OCI-LY1 (cell line): ENCODE results near the gene YJU2.

Experiments used
- H2AFZ ChIP-seq: fragments of 200-600 bp; sonication (generic), shearing (Covaris generic); 2 replicates; pipeline ENCODE4 v1.6.0; 2014; ENCODE audit warnings: antibody characterized with exemption, mild to moderate bottlenecking, low read length
- H3F3A ChIP-seq: fragments of 200-600 bp; sonication (generic), shearing (Covaris generic); 2 replicates; pipeline ENCODE4 v1.6.0; 2014; ENCODE audit warnings: mild to moderate bottlenecking, antibody characterized with exemption, low read length, moderate library complexity; ENCODE audit not compliant: insufficient read depth
- H3K27ac ChIP-seq: fragments of 200-600 bp; sonication (generic); 2 replicates; pipeline ENCODE4 v1.5.1; 2014; ENCODE audit warnings: low read length, mixed run types, mild to moderate bottlenecking, low read depth; ENCODE audit not compliant: poor library complexity, severe bottlenecking
- H3K27me3 ChIP-seq: fragments of 200-600 bp; sonication (generic); 2 replicates; pipeline ENCODE4 v1.6.0; 2014; ENCODE audit warnings: antibody characterized with exemption, mild to moderate bottlenecking, low read length, moderate library complexity; ENCODE audit not compliant: insufficient read depth
- H3K36me3 ChIP-seq: fragments of 200-600 bp; sonication (generic); 2 replicates; pipeline ENCODE4 v1.6.1; 2014; ENCODE audit warnings: mild to moderate bottlenecking, antibody characterized with exemption, low read length, moderate library complexity, mixed read lengths; ENCODE audit not compliant: insufficient read depth
- H3K4me1 ChIP-seq: fragments of 200-600 bp; sonication (generic); 2 replicates; pipeline ENCODE4 v1.5.1; 2014; ENCODE audit warnings: mild to moderate bottlenecking, low read length, moderate library complexity; ENCODE audit not compliant: insufficient read depth, severe bottlenecking
- H3K4me2 ChIP-seq: fragments of 200-600 bp; sonication (generic), shearing (Covaris generic); 2 replicates; pipeline ENCODE4 v1.6.1; 2014; ENCODE audit warnings: low read length
- H3K4me3 ChIP-seq: fragments of 200-600 bp; sonication (generic); 2 replicates; pipeline ENCODE4 v1.5.1; 2014; ENCODE audit warnings: low read length, low read depth, mild to moderate bottlenecking, mixed read lengths; ENCODE audit not compliant: poor library complexity, severe bottlenecking
- H3K79me2 ChIP-seq: fragments of 200-600 bp; shearing (Covaris generic); 2 replicates; pipeline ENCODE4 v1.6.1; 2016; ENCODE audit warnings: mixed run types, low read length, mixed read lengths; ENCODE audit not compliant: insufficient read depth
- H3K9ac ChIP-seq: fragments of 200-600 bp; sonication (generic), shearing (Covaris generic); 2 replicates; pipeline ENCODE4 v1.6.1; 2014; ENCODE audit warnings: mild to moderate bottlenecking, low read length, mixed read lengths
- H3K9me2 ChIP-seq: fragments of 200-600 bp; sonication (generic), shearing (Covaris generic); 2 replicates; pipeline ENCODE4 v1.6.1; 2014; ENCODE audit warnings: low read depth, mild to moderate bottlenecking, low read length, mixed read lengths
- H3K9me3 ChIP-seq: fragments of 200-600 bp; shearing (Covaris generic); 2 replicates; pipeline ENCODE4 v1.6.1; 2014; ENCODE audit warnings: low read length, mixed read lengths
- H4K20me1 ChIP-seq: fragments of 200-600 bp; sonication (generic), shearing (Covaris generic); 2 replicates; pipeline ENCODE4 v1.6.0; 2016; ENCODE audit warnings: mild to moderate bottlenecking, low read length; ENCODE audit not compliant: insufficient read depth
- CTCF ChIP-seq: fragments of 200-600 bp; sonication (generic), shearing (Covaris generic); IDR thresholded peaks from 2 replicates; pipeline ENCODE4 v1.5.1; 2017; ENCODE audit warnings: mild to moderate bottlenecking, antibody characterized with exemption, low read length, moderate library complexity, mixed read lengths
- EZH2 ChIP-seq: fragments of 200-600 bp; sonication (generic), shearing (Covaris generic); IDR thresholded peaks from 2 replicates; pipeline ENCODE4 v1.8.0; 2017; ENCODE audit warnings: borderline replicate concordance, mixed run types, mild to moderate bottlenecking, antibody characterized with exemption, low read length, moderate library complexity, mixed read lengths

The YJU2 gene

GRCh38 chr19:4294389-4294788 lies 47.5 kb downstream of the YJU2 start:
- no peaks in the 10 kb centered on the region for H3K9me3 ChIP-seq
- no peak for TF ChIP-seq EZH2
- no peak for TF ChIP-seq CTCF
- peaks cover 4% of the 10 kb centered on the region; the same call in 1 of the 2 replicates for H3K27me3 ChIP-seq
- H3K4me1 ChIP-seq: peaks cover 7% of the 10 kb centered on the region
- no peaks in the 10 kb centered on the region for H4K20me1 ChIP-seq
- H3K36me3 ChIP-seq: no peaks in the 10 kb centered on the region
- no peak overlapping the region for H3K4me2 ChIP-seq
- H3F3A ChIP-seq: no peaks in the 10 kb centered on the region
- H2AFZ ChIP-seq: no peak overlapping the region
- no peak overlapping the region for H3K27ac ChIP-seq
- no peaks in the 10 kb centered on the region for H3K9me2 ChIP-seq
- H3K4me3 ChIP-seq: no peak overlapping the region
- no peak overlapping the region for H3K9ac ChIP-seq
- no peaks in the 10 kb centered on the region for H3K79me2 ChIP-seq

GRCh38 chr19:4295972-4296771 lies 49.3 kb downstream of the YJU2 start:
- Histone ChIP-seq H3K4me2 (no peak overlapping the region), H3K9ac (no peak overlapping the region), H3K79me2 (no peaks in the 10 kb centered on the region), H3K27me3 (peaks cover 4% of the 10 kb centered on the region; the same call in 1 of the 2 replicates), H3K9me3 (no peaks in the 10 kb centered on the region), H3K9me2 (no peaks in the 10 kb centered on the region), H4K20me1 (no peaks in the 10 kb centered on the region), H3K4me1 (peaks cover 7% of the 10 kb centered on the region), H3K4me3 (no peak overlapping the region), H3K36me3 (no peaks in the 10 kb centered on the region), H2AFZ (no peak overlapping the region), H3F3A (no peaks in the 10 kb centered on the region), H3K27ac (no peak overlapping the region)
- TF ChIP-seq EZH2 (no peak), CTCF (no peak)

GRCh38 chr19:4297901-4298809 lies 51.3 kb downstream of the YJU2 start:
- Histone ChIP-seq H2AFZ (no peak overlapping the region), H3K79me2 (no peaks in the 10 kb centered on the region), H3K4me3 (no peak overlapping the region), H3K4me2 (no peak overlapping the region), H4K20me1 (no peaks in the 10 kb centered on the region), H3K9ac (no peak overlapping the region), H3K27ac (no peak overlapping the region), H3K9me3 (no peaks in the 10 kb centered on the region), H3F3A (no peaks in the 10 kb centered on the region), H3K9me2 (no peaks in the 10 kb centered on the region), H3K4me1 (peaks cover 18% of the 10 kb centered on the region), H3K36me3 (no peaks in the 10 kb centered on the region), H3K27me3 (peaks cover 4% of the 10 kb centered on the region; the same call in 1 of the 2 replicates)
- TF ChIP-seq CTCF (no peak), EZH2 (no peak)
